BE2C (cell line): ENCODE results near the gene PCDHGC4.

Source experiments
- DNase-seq: peaks from one replicate; pipeline ENCODE4 v3.0.0-alpha.2; 2020
- H3K27me3 ChIP-seq: fragments of 250-450 bp; sonication (Bioruptor Pico); 2 replicates; pipeline ENCODE4 v1.5.1; 2020; ENCODE audit warnings: mild to moderate bottlenecking
- H3K36me3 ChIP-seq: fragments of 250-450 bp; sonication (Bioruptor Pico); 2 replicates; pipeline ENCODE4 v1.5.1; 2020; ENCODE audit warnings: mild to moderate bottlenecking
- H3K4me1 ChIP-seq: fragments of 250-450 bp; sonication (Bioruptor Pico); 2 replicates; pipeline ENCODE4 v1.5.1; 2020
- H3K4me3 ChIP-seq: 2 replicates; pipeline ENCODE4 v1.5.1; 2011; ENCODE audit warnings: low read depth, low read length
- H3K9me3 ChIP-seq: fragments of 250-450 bp; sonication (Bioruptor Pico); 2 replicates; pipeline ENCODE4 v1.5.1; 2020
- TF ChIP-seq, protein P1 (sequence below): IDR thresholded peaks from 2 replicates; pipeline ENCODE4 v1.5.1; 2012; ENCODE audit warnings: mild to moderate bottlenecking, low read depth, low read length

Gene PCDHGC4

DNA sequence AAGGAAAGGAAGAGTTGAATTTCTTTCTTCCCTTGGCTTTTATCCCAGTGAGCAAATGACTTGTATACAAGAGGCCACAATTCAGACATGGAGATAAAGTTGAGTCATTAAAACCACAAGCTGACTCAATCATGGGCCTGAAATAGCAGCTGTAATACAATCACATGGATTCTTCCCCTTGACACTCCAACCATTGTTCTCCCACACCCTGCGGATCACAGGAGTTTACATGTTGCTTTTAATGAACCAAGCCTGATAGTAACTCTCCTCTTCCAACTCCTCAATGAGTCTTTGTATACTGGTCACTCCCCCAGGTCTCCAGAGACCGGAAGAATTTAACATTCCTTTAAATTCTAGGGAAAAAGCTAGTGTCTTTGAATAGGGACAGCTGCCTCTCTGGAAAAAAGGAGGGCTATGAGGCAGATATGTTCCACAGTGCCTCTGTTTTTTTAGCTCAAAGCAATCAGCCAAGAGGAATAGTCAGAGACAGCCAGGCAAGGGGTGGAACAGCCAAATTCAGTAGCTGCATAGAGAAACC, 36.5 kb downstream of the PCDHGC4 start:
- peaks cover 68% of the 10 kb centered on the region for H3K36me3 ChIP-seq

DNA sequence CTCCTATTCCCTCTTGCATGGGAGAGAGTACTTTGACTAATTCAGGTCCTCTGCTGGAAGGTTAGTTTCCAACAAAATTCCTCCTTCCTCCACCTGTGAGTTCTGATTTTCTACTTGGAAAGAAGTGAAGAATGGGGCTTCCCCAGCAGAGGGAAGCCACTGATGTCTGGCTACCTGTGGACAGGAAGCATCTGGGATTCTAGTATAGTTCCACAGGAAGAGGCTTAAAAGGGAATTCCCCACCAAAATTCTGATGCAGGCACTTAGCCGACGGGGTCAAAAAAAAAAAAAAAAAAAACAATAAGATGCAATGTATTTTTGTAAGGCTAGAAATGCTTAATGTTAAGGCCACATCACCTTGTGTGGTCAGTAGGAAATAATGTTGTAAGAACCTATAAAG, 37.5 kb downstream of the PCDHGC4 start:
- Histone ChIP-seq H3K36me3 (peaks cover 68% of the 10 kb centered on the region), H3K27me3 (no peaks in the 10 kb centered on the region), H3K4me1 (peaks cover 18% of the 10 kb centered on the region), H3K9me3 (no peaks in the 10 kb centered on the region), H3K4me3 (no peak overlapping the region)
- TF ChIP-seq, protein P1, sequence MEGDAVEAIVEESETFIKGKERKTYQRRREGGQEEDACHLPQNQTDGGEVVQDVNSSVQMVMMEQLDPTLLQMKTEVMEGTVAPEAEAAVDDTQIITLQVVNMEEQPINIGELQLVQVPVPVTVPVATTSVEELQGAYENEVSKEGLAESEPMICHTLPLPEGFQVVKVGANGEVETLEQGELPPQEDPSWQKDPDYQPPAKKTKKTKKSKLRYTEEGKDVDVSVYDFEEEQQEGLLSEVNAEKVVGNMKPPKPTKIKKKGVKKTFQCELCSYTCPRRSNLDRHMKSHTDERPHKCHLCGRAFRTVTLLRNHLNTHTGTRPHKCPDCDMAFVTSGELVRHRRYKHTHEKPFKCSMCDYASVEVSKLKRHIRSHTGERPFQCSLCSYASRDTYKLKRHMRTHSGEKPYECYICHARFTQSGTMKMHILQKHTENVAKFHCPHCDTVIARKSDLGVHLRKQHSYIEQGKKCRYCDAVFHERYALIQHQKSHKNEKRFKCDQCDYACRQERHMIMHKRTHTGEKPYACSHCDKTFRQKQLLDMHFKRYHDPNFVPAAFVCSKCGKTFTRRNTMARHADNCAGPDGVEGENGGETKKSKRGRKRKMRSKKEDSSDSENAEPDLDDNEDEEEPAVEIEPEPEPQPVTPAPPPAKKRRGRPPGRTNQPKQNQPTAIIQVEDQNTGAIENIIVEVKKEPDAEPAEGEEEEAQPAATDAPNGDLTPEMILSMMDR = no peak
- no peak for DNase-seq

More for the DNA sequence above, 36.5 kb downstream of the PCDHGC4 start:
- H3K4me1 ChIP-seq = peaks cover 17% of the 10 kb centered on the region
- TF ChIP-seq, protein P1 = no peak
- H3K27me3 ChIP-seq = no peaks in the 10 kb centered on the region
- no peaks in the 10 kb centered on the region for H3K9me3 ChIP-seq
- no peak for DNase-seq
- H3K4me3 ChIP-seq = no peak overlapping the region

DNA sequence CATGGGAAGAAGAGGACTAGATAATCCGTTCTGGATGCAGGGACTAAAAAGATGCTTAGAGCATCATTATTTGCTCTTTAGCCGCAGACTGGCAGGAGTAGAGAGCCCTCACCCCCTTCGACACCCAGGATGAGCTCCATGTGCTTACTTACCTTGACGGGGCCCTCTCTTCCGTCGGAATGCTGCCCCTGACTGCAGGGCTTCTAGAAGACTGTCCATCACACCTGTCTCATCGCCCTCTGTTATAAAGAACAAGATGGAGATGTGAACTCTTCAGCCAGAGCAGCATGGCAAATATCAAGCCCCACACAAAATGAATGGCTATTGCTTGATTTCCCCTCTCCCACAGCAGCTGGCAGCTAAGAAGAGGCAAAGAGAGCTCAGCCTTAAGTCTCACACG, 39.2 kb downstream of the PCDHGC4 start:
- peaks cover 21% of the 10 kb centered on the region for H3K4me1 ChIP-seq
- TF ChIP-seq, protein P1 = no peak
- H3K4me3 ChIP-seq = peak overlapping the region; percentile 47; the same call in 1 of the 2 replicates
- DNase-seq = no peak
- H3K27me3 ChIP-seq = no peaks in the 10 kb centered on the region
- no peaks in the 10 kb centered on the region for H3K9me3 ChIP-seq
- H3K36me3 ChIP-seq = peaks cover 76% of the 10 kb centered on the region

DNA sequence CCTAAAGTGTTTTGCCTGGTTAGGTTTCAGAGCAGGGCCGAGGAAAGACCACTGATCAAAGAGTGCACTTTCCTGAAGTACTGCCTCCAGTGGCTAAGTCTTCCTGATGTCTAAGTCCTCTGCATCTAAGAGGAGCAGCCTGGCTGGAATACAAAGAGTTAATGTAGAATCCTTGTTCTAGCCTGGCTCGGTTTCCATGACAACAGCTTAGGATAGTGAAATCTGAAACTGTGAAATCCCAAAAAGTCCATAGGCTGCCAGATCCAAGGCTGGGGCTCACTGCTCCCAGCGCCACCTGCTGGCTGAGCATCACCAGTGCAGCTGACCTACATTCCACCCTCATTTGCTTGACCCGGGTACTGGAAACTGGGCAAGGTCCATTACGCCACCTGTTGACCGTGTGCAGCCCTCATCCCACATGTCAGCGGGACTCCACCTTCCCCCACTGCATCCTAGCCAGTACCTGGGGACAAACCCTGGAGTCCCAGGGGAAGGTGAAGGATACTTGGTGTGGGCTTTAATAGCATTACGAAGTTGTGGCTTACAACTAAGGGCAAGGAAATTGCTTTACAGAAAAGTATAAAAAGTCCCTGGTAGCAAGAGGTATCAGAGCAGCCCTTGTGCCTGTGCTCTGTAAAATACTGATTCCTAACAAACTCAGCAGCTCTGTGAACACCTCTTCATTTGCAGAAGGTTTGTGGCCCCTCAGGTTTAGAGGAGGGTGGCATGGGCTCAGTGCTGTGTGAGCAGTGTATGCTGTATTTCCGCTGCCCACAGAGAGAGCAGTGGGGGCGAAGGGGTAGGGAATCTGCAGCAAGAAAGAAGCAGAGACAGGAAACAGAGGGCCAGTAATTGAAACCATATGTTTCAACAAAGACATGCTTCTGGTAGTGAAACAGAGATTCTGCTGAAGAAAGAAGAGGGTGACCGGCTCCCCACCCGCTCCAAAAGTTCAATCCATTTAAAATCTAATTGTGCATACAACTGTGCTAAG, 40.1 kb downstream of the PCDHGC4 start:
- Histone ChIP-seq H3K4me1 (peaks cover 21% of the 10 kb centered on the region), H3K4me3 (peak overlapping the region; percentile 47), H3K27me3 (no peaks in the 10 kb centered on the region), H3K36me3 (peaks cover 74% of the 10 kb centered on the region), H3K9me3 (no peaks in the 10 kb centered on the region)
- TF ChIP-seq, protein P1 = peak; percentile 100
- peak; percentile 87 for DNase-seq

DNA sequence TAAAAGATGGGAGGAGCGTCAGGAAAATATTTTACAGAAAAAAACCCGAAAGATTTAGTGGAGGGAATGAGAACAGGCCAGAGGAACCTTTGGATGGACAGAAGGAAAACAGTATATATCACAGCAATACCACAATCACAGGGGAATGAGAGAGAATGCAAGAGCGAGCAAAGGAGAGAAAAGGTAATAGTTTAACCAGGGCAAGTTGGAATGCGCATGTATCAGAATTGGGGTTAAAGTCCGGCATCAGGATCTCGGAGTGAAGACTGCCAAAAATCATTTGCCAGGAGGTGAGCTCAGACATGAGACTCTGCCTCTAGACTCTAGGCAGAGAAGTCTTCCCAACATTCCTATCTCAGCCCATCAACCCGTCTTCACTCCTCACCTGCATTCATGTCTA, 40.8 kb downstream of the PCDHGC4 start:
- no peak for DNase-seq
- H3K36me3 ChIP-seq = peaks cover 69% of the 10 kb centered on the region
- TF ChIP-seq, protein P1 = no peak
- H3K27me3 ChIP-seq = no peaks in the 10 kb centered on the region
- peak overlapping the region; percentile 26 for H3K4me3 ChIP-seq
- peaks cover 21% of the 10 kb centered on the region for H3K4me1 ChIP-seq
- no peaks in the 10 kb centered on the region for H3K9me3 ChIP-seq

DNA sequence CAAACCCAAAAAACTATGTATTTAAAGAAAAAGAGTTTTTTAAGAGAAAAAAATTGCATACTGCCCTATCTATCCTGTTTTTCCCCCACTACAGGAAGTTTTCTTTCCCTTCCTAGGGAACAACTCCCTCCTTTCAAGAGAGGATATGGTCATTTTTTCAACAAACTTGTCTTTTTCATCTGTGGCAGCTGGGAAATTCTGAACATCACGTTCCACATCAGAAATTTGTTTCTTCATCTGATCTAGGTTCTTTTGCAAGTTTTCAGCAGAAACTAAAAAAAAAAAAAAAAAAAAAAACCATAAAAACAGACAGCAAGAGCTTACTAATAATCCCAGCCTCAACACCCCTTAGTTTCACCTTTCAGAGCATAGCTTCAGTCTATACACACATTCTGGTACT, 42.6 kb downstream of the PCDHGC4 start:
- H3K9me3 ChIP-seq = no peaks in the 10 kb centered on the region
- H3K36me3 ChIP-seq = peaks cover 64% of the 10 kb centered on the region
- peaks cover 21% of the 10 kb centered on the region for H3K4me1 ChIP-seq
- DNase-seq = no peak
- TF ChIP-seq, protein P1 = no peak
- no peaks in the 10 kb centered on the region for H3K27me3 ChIP-seq
- no peak overlapping the region for H3K4me3 ChIP-seq
